ENCODE results near the gene ZIC1.

Gene ZIC1

GRCh38 chr3:147423798-147424580, 14.8 kb downstream of the ZIC1 start:
- H3K4me2 ChIP-seq (ENCODE audit: low read length) = no peak overlapping the region
- no peaks in the 10 kb centered on the region for H3K27me3 ChIP-seq (ENCODE audit: low read depth, low read length)
- H3K27ac ChIP-seq (ENCODE audit: low read length) = no peak overlapping the region
- no peaks in the 10 kb centered on the region for H3K4me1 ChIP-seq (ENCODE audit: low read length)
- H3K9me3 ChIP-seq (ENCODE audit: insufficient read depth, low read length) = no peaks in the 10 kb centered on the region
- no peak overlapping the region for H3K9ac ChIP-seq (ENCODE audit: low read length)
- no peaks in the 10 kb centered on the region for H4K20me1 ChIP-seq (ENCODE audit: insufficient read depth, low read length)
- no peak overlapping the region for H3K4me3 ChIP-seq (ENCODE audit: low read length)
- no peaks in the 10 kb centered on the region for H3K36me3 ChIP-seq (replicated peaks; ENCODE audit: low read depth, low read length)
- no peaks in the 10 kb centered on the region for H3K79me2 ChIP-seq (ENCODE audit: low read length)
- no peak overlapping the region for H2AFZ ChIP-seq (ENCODE audit: low read depth, low read length)
- TF ChIP-seq CTCF (IDR thresholded peaks at IDR 0.05; ENCODE audit: low read depth, low read length) = no peak
- no peak for TF ChIP-seq EZH2phosphoT487 (IDR thresholded peaks at IDR 0.05; ENCODE audit: low read depth)

GRCh38 chr3:147424581-147425387, 15.6 kb downstream of the ZIC1 start:
- Histone ChIP-seq H3K4me3 (ENCODE audit: low read length) (no peak overlapping the region), H3K4me2 (ENCODE audit: low read length) (no peak overlapping the region), H3K27me3 (ENCODE audit: low read depth, low read length) (no peaks in the 10 kb centered on the region), H3K9me3 (ENCODE audit: insufficient read depth, low read length) (no peaks in the 10 kb centered on the region), H3K36me3 (replicated peaks; ENCODE audit: low read depth, low read length) (no peaks in the 10 kb centered on the region), H3K9ac (ENCODE audit: low read length) (no peak overlapping the region), H3K79me2 (ENCODE audit: low read length) (no peaks in the 10 kb centered on the region), H3K4me1 (ENCODE audit: low read length) (no peaks in the 10 kb centered on the region; the same call in 1 of the 2 replicates), H4K20me1 (ENCODE audit: insufficient read depth, low read length) (no peaks in the 10 kb centered on the region), H3K27ac (ENCODE audit: low read length) (no peak overlapping the region), H2AFZ (ENCODE audit: low read depth, low read length) (no peak overlapping the region)
- TF ChIP-seq CTCF (IDR thresholded peaks at IDR 0.05; ENCODE audit: low read depth, low read length) = no peak
- TF ChIP-seq EZH2phosphoT487 (IDR thresholded peaks at IDR 0.05; ENCODE audit: low read depth) = no peak

GRCh38 chr3:147425388-147425850, 16.3 kb downstream of the ZIC1 start:
- Histone ChIP-seq H3K79me2 (ENCODE audit: low read length) (no peaks in the 10 kb centered on the region), H3K9me3 (ENCODE audit: insufficient read depth, low read length) (no peaks in the 10 kb centered on the region), H3K9ac (ENCODE audit: low read length) (no peak overlapping the region), H3K4me2 (ENCODE audit: low read length) (no peak overlapping the region), H3K27ac (ENCODE audit: low read length) (no peak overlapping the region), H3K4me3 (ENCODE audit: low read length) (no peak overlapping the region), H4K20me1 (ENCODE audit: insufficient read depth, low read length) (no peaks in the 10 kb centered on the region), H3K27me3 (ENCODE audit: low read depth, low read length) (no peaks in the 10 kb centered on the region), H2AFZ (ENCODE audit: low read depth, low read length) (no peak overlapping the region), H3K36me3 (replicated peaks; ENCODE audit: low read depth, low read length) (no peaks in the 10 kb centered on the region), H3K4me1 (ENCODE audit: low read length) (no peaks in the 10 kb centered on the region; the same call in 1 of the 2 replicates)
- no peak for TF ChIP-seq CTCF (IDR thresholded peaks at IDR 0.05; ENCODE audit: low read depth, low read length)
- TF ChIP-seq EZH2phosphoT487 (IDR thresholded peaks at IDR 0.05; ENCODE audit: low read depth) = no peak

GRCh38 chr3:147426931-147427330, 17.8 kb downstream of the ZIC1 start:
- H3K27me3 ChIP-seq (ENCODE audit: low read depth, low read length) = no peaks in the 10 kb centered on the region
- no peak overlapping the region for H3K4me2 ChIP-seq (ENCODE audit: low read length)
- no peak overlapping the region for H3K4me3 ChIP-seq (ENCODE audit: low read length)
- no peak for TF ChIP-seq EZH2phosphoT487 (IDR thresholded peaks at IDR 0.05; ENCODE audit: low read depth)
- no peak for TF ChIP-seq CTCF (IDR thresholded peaks at IDR 0.05; ENCODE audit: low read depth, low read length)
- no peaks in the 10 kb centered on the region for H3K36me3 ChIP-seq (replicated peaks; ENCODE audit: low read depth, low read length)
- H3K9me3 ChIP-seq (ENCODE audit: insufficient read depth, low read length) = no peaks in the 10 kb centered on the region
- no peaks in the 10 kb centered on the region for H4K20me1 ChIP-seq (ENCODE audit: insufficient read depth, low read length)
- H3K9ac ChIP-seq (ENCODE audit: low read length) = no peak overlapping the region
- H3K79me2 ChIP-seq (ENCODE audit: low read length) = no peaks in the 10 kb centered on the region
- no peaks in the 10 kb centered on the region; the same call in 1 of the 2 replicates for H3K4me1 ChIP-seq (ENCODE audit: low read length)
- no peak overlapping the region for H3K27ac ChIP-seq (ENCODE audit: low read length)
- H2AFZ ChIP-seq (ENCODE audit: low read depth, low read length) = no peak overlapping the region

All from OCI-LY3 (cell line).